Ascending aorta (tissue), 2 donors: Measurements from ENCODE around the gene RNPC3. TPM values are rescaled to one million over a fixed set of nuclear protein-coding genes. Genes with fewer than 3 reads are reported as not detected.
"Not testable (repeated sequence)": the region's sequence is repeated elsewhere in the genome, so short reads cannot be mapped to it uniquely, and the experiment has no call there.

Experiments
- DNase-seq, 2 donors: peaks; one replicate each; pipeline ENCODE4 v3.0.0-alpha.2; 2019; ENCODE audit warnings: low spot score in 2 of 2
- H3K27ac ChIP-seq, 2 donors: fragments of 200-600 bp; sonication (generic); one replicate each; pipeline ENCODE4 v1.5.1; 2016 to 2017; ENCODE audit warnings: mild to moderate bottlenecking in 1 of 2
- H3K27me3 ChIP-seq: fragments of 200-600 bp; sonication (generic); one replicate; pipeline ENCODE4 v1.5.1; 2017
- H3K36me3 ChIP-seq, 2 donors: fragments of 200-600 bp; sonication (generic); one replicate each; pipeline ENCODE4 v1.5.1; 2016
- H3K4me1 ChIP-seq, 2 donors: fragments of 200-600 bp; sonication (generic); one replicate each; pipeline ENCODE4 v1.5.1; 2016 to 2017; ENCODE audit warnings: mild to moderate bottlenecking in 1 of 2
- H3K4me3 ChIP-seq, 2 donors: fragments of 200-600 bp; sonication (generic); one replicate each; pipeline ENCODE4 v1.5.1; 2016 to 2017; ENCODE audit warnings: mild to moderate bottlenecking in 1 of 2
- H3K9me3 ChIP-seq, 2 donors: fragments of 200-600 bp; sonication (generic); one replicate each; pipeline ENCODE4 v1.5.1; 2016
- CTCF ChIP-seq, 3 experiments: fragments of 200-600 bp in 2 of 3; fragments of 450-650 bp in 1 of 3; sonication (generic) in 2 of 3; IDR thresholded peaks; one replicate each; pipeline ENCODE4 v1.5.1; 2016 to 2019; ENCODE audit warnings: antibody characterized with exemption in 3 of 3, mild to moderate bottlenecking in 1 of 3, moderate library complexity in 1 of 3
- intact Hi-C: fragments of 100-400 bp; cut with DNase I; formaldehyde crosslinking; loops from one replicate; pipeline ENCODE4 v1.15.1; 2023
- total RNA-seq: library from RNA; depleted of rRNA; stranded (reverse); fragments of >200 nt; gene quantifications from one replicate; pipeline ENCODE4 v1.1.0, GENCODE V29; 2016

Gene RNPC3
- total RNA-seq, 1 donor from 2014 or later = 3.9 TPM

- H3K27ac ChIP-seq = no peak overlapping the region
- H3K4me1 ChIP-seq = no peaks in the 10 kb centered on the region
- H3K9me3 ChIP-seq = no peaks in the 10 kb centered on the region
- intact Hi-C loops = no loop called here
- no peaks in the 10 kb centered on the region for H3K36me3 ChIP-seq
- no peaks in the 10 kb centered on the region for H3K27me3 ChIP-seq
- no peak for DNase-seq
- no peak for TF ChIP-seq CTCF (IDR thresholded peaks at IDR 0.05)
- H3K4me3 ChIP-seq = no peak overlapping the region
Measured at GRCh38 chr1:103576065-103576464, 50.6 kb downstream of the RNPC3 start.

GRCh38 chr1:103576784-103577183, 51.3 kb downstream of the RNPC3 start:
- H3K4me3 ChIP-seq, H3K27ac ChIP-seq, H3K4me1 ChIP-seq, H3K36me3 ChIP-seq, H3K27me3 ChIP-seq, H3K9me3 ChIP-seq, DNase-seq, intact Hi-C loops: not testable (repeated sequence)

- intact Hi-C loops = no loop called here
- no peaks in the 10 kb centered on the region for H3K27me3 ChIP-seq
- H3K4me1 ChIP-seq = no peaks in the 10 kb centered on the region
- no peaks in the 10 kb centered on the region for H3K9me3 ChIP-seq
- H3K27ac ChIP-seq = no peak overlapping the region
- H3K4me3 ChIP-seq = no peak overlapping the region
- no peak for DNase-seq
- H3K36me3 ChIP-seq = no peaks in the 10 kb centered on the region
- no peak for TF ChIP-seq CTCF (IDR thresholded peaks at IDR 0.05)
Measured at GRCh38 chr1:103582464-103582863, 57.0 kb downstream of the RNPC3 start.

GRCh38 chr1:103583887-103584286, 58.4 kb downstream of the RNPC3 start:
- H3K4me3 ChIP-seq = no peak overlapping the region
- no peak overlapping the region for H3K27ac ChIP-seq
- H3K9me3 ChIP-seq = no peaks in the 10 kb centered on the region
- intact Hi-C loops = no loop called here
- H3K4me1 ChIP-seq = no peaks in the 10 kb centered on the region
- no peak for DNase-seq
- no peak for TF ChIP-seq CTCF (IDR thresholded peaks at IDR 0.05)
- no peaks in the 10 kb centered on the region for H3K36me3 ChIP-seq
- H3K27me3 ChIP-seq = no peaks in the 10 kb centered on the region

- no peaks in the 10 kb centered on the region for H3K9me3 ChIP-seq
- no peak for TF ChIP-seq CTCF (IDR thresholded peaks at IDR 0.05)
Measured at GRCh38 chr1:103584537-103584936, 59.0 kb downstream of the RNPC3 start.

GRCh38 chr1:103602740-103603139, 77.2 kb downstream of the RNPC3 start:
- H3K36me3 ChIP-seq, DNase-seq, H3K4me3 ChIP-seq, H3K27me3 ChIP-seq, H3K9me3 ChIP-seq, H3K27ac ChIP-seq, intact Hi-C loops, H3K4me1 ChIP-seq: not testable (repeated sequence)

More at GRCh38 chr1:103584537-103584936, 59.0 kb downstream of the RNPC3 start:
- Histone ChIP-seq H3K27me3 (no peaks in the 10 kb centered on the region), H3K4me1 (no peaks in the 10 kb centered on the region), H3K27ac (no peak overlapping the region), H3K36me3 (no peaks in the 10 kb centered on the region), H3K4me3 (no peak overlapping the region)
- intact Hi-C loops = no loop called here
- no peak for DNase-seq

Other genes starting within 250 kb of the RNPC3 start
- 10.7 TPM for gene AMY2B, start 45.9 kb downstream of the RNPC3 start, total RNA-seq
- gene AMY2A, start 91.7 kb downstream of the RNPC3 start, total RNA-seq = not detected
- gene AMY1A, start 130.1 kb downstream of the RNPC3 start, total RNA-seq = not detected
- gene AMY1B, start 170.5 kb downstream of the RNPC3 start, total RNA-seq = not detected
- gene AMY1C, start 224.2 kb downstream of the RNPC3 start, total RNA-seq = not detected